Measurements from ENCODE around the gene P2RY2.

Gene P2RY2

GRCh38 chr11:73218106-73218829, at the start of gene P2RY2:
Gene P2RY2, plus strand, starts transcription at chr11:73218281. Its CDS starts 15,879 bp downstream, at chr11:73234160.
- no peaks in the 10 kb centered on the region for H3K9me3 ChIP-seq (ENCODE audit: control insufficient read depth, insufficient read depth, low read length)
- no peaks in the 10 kb centered on the region for H3K36me3 ChIP-seq (ENCODE audit: control insufficient read depth, insufficient read depth, low read length)
- peak within 1 kb of the TSS; percentile 79 for H3K4me3 ChIP-seq (ENCODE audit: low read depth, low read length)
- H3K27me3 ChIP-seq (ENCODE audit: control insufficient read depth, insufficient read depth, low read length), result peaks cover 42% of the 10 kb centered on the region
- peak within 1 kb of the TSS; percentile 54 for H3K9ac ChIP-seq (ENCODE audit: low read depth, low read length)
- H3K4me1 ChIP-seq (ENCODE audit: control insufficient read depth, insufficient read depth, low read length), result peaks cover 3% of the 10 kb centered on the region

DNA sequence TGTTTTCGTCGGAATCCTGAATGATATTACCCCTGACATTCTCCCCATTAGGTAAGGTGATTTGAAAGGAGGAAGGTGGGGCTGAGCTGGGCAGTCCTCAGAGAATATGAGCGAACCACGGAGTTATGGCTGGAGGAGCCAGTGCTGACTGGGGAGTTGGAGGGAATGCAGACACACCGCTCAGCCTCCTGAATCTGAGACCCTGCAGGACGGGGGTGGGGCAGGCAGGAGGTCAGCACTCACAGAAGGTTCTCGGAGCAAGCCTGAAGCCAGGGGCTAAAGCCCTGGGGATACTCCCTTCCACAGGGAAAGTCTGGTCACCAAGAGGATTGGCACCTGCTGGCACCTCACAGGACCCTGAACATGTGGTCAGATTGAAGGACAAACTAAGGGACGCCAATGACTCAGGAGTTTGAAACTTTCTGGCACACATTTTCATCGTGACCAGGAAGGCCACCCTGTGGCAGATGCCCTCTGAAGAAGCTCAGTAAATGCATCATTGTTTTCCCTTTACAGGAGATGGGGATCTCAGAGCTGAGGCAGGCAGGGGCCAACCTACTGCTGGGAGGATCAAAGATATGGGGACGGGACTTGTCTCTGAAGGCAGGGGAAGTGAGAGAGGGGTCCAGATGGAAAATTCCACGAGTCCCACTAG, 49.0 kb upstream of the P2RY2 start:
- H3K9ac ChIP-seq (ENCODE audit: low read depth, low read length), result no peak overlapping the region
- no peaks in the 10 kb centered on the region for H3K9me3 ChIP-seq (ENCODE audit: control insufficient read depth, insufficient read depth, low read length)
- no peak overlapping the region for H3K4me3 ChIP-seq (ENCODE audit: low read depth, low read length)
- no peaks in the 10 kb centered on the region for H3K36me3 ChIP-seq (ENCODE audit: control insufficient read depth, insufficient read depth, low read length)
- no peaks in the 10 kb centered on the region for H3K27me3 ChIP-seq (ENCODE audit: control insufficient read depth, insufficient read depth, low read length)
- peaks cover 2% of the 10 kb centered on the region for H3K4me1 ChIP-seq (ENCODE audit: control insufficient read depth, insufficient read depth, low read length)

- H3K4me1 ChIP-seq (ENCODE audit: control insufficient read depth, insufficient read depth, low read length), result peaks cover 2% of the 10 kb centered on the region
- no peak overlapping the region for H3K4me3 ChIP-seq (ENCODE audit: low read depth, low read length)
- no peak overlapping the region for H3K9ac ChIP-seq (ENCODE audit: low read depth, low read length)
- H3K27me3 ChIP-seq (ENCODE audit: control insufficient read depth, insufficient read depth, low read length), result no peaks in the 10 kb centered on the region
- no peaks in the 10 kb centered on the region for H3K36me3 ChIP-seq (ENCODE audit: control insufficient read depth, insufficient read depth, low read length)
- no peaks in the 10 kb centered on the region for H3K9me3 ChIP-seq (ENCODE audit: control insufficient read depth, insufficient read depth, low read length)
Measured at GRCh38 chr11:73170140-73170539, 47.9 kb upstream of the P2RY2 start.

- Histone ChIP-seq H3K4me3 (ENCODE audit: low read depth, low read length) (no peak overlapping the region), H3K36me3 (ENCODE audit: control insufficient read depth, insufficient read depth, low read length) (no peaks in the 10 kb centered on the region), H3K4me1 (ENCODE audit: control insufficient read depth, insufficient read depth, low read length) (peaks cover 2% of the 10 kb centered on the region), H3K9ac (ENCODE audit: low read depth, low read length) (no peak overlapping the region), H3K27me3 (ENCODE audit: control insufficient read depth, insufficient read depth, low read length) (no peaks in the 10 kb centered on the region), H3K9me3 (ENCODE audit: control insufficient read depth, insufficient read depth, low read length) (no peaks in the 10 kb centered on the region)
Measured at GRCh38 chr11:73171436-73172161, 46.5 kb upstream of the P2RY2 start.

DNA sequence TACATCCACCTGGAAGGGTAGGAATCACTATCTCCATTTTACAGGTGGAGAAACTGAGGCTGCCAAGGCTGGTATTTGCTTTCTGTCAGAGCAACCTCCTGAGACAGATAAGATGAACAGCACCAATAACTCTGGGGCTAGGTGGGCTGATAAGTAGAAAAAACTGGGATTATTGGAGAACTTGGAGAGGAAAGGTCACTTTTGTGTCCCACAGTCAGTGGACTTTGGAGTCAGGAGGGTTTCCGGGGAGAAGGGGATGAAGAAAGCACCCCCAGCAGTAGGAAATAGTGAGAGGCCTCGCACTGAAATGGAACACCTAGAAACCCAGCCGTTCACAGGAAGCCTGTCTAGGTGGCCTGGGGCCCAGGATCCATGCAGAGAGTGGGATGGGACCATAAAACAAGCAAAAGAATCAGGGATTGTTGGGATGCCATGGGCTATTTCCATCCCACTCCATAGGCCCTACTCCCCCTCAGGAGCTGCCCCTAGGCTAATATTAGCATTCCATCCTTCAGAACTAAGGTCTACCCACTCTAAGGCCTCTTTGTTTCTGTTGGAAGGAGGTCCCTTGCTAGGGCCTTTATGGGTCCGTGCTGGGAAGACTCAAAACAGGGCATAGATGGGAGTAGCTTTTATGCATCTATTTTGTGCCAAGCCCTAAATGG, 45.0 kb upstream of the P2RY2 start:
- Histone ChIP-seq H3K4me3 (ENCODE audit: low read depth, low read length) (no peak overlapping the region), H3K27me3 (ENCODE audit: control insufficient read depth, insufficient read depth, low read length) (no peaks in the 10 kb centered on the region), H3K36me3 (ENCODE audit: control insufficient read depth, insufficient read depth, low read length) (no peaks in the 10 kb centered on the region), H3K9ac (ENCODE audit: low read depth, low read length) (no peak overlapping the region), H3K9me3 (ENCODE audit: control insufficient read depth, insufficient read depth, low read length) (no peaks in the 10 kb centered on the region), H3K4me1 (ENCODE audit: control insufficient read depth, insufficient read depth, low read length) (peaks cover 2% of the 10 kb centered on the region)

- Histone ChIP-seq H3K9me3 (ENCODE audit: control insufficient read depth, insufficient read depth, low read length) (no peaks in the 10 kb centered on the region), H3K36me3 (ENCODE audit: control insufficient read depth, insufficient read depth, low read length) (no peaks in the 10 kb centered on the region), H3K27me3 (ENCODE audit: control insufficient read depth, insufficient read depth, low read length) (no peaks in the 10 kb centered on the region), H3K4me3 (ENCODE audit: low read depth, low read length) (no peak overlapping the region), H3K4me1 (ENCODE audit: control insufficient read depth, insufficient read depth, low read length) (no peaks in the 10 kb centered on the region), H3K9ac (ENCODE audit: low read depth, low read length) (no peak overlapping the region)
Measured at GRCh38 chr11:73173755-73174494, 44.2 kb upstream of the P2RY2 start.

GRCh38 chr11:73174495-73174791, 43.6 kb upstream of the P2RY2 start:
- H3K4me1 ChIP-seq (ENCODE audit: control insufficient read depth, insufficient read depth, low read length), result no peaks in the 10 kb centered on the region

GRCh38 chr11:73175551-73176144, 42.4 kb upstream of the P2RY2 start:
- Histone ChIP-seq H3K4me1 (ENCODE audit: control insufficient read depth, insufficient read depth, low read length) (no peaks in the 10 kb centered on the region), H3K36me3 (ENCODE audit: control insufficient read depth, insufficient read depth, low read length) (no peaks in the 10 kb centered on the region)

More at GRCh38 chr11:73174495-73174791, 43.6 kb upstream of the P2RY2 start:
- H3K9ac ChIP-seq (ENCODE audit: low read depth, low read length), result no peak overlapping the region
- H3K27me3 ChIP-seq (ENCODE audit: control insufficient read depth, insufficient read depth, low read length), result no peaks in the 10 kb centered on the region
- no peaks in the 10 kb centered on the region for H3K36me3 ChIP-seq (ENCODE audit: control insufficient read depth, insufficient read depth, low read length)
- no peak overlapping the region for H3K4me3 ChIP-seq (ENCODE audit: low read depth, low read length)
- H3K9me3 ChIP-seq (ENCODE audit: control insufficient read depth, insufficient read depth, low read length), result no peaks in the 10 kb centered on the region

GRCh38 chr11:73176145-73176873, 41.8 kb upstream of the P2RY2 start:
- H3K4me3 ChIP-seq (ENCODE audit: low read depth, low read length), result no peak overlapping the region
- H3K36me3 ChIP-seq (ENCODE audit: control insufficient read depth, insufficient read depth, low read length), result no peaks in the 10 kb centered on the region
- H3K9ac ChIP-seq (ENCODE audit: low read depth, low read length), result no peak overlapping the region
- no peaks in the 10 kb centered on the region for H3K4me1 ChIP-seq (ENCODE audit: control insufficient read depth, insufficient read depth, low read length)
- no peaks in the 10 kb centered on the region for H3K9me3 ChIP-seq (ENCODE audit: control insufficient read depth, insufficient read depth, low read length)
- no peaks in the 10 kb centered on the region for H3K27me3 ChIP-seq (ENCODE audit: control insufficient read depth, insufficient read depth, low read length)

More at GRCh38 chr11:73175551-73176144, 42.4 kb upstream of the P2RY2 start:
- no peak overlapping the region for H3K9ac ChIP-seq (ENCODE audit: low read depth, low read length)
- no peaks in the 10 kb centered on the region for H3K9me3 ChIP-seq (ENCODE audit: control insufficient read depth, insufficient read depth, low read length)
- no peaks in the 10 kb centered on the region for H3K27me3 ChIP-seq (ENCODE audit: control insufficient read depth, insufficient read depth, low read length)
- H3K4me3 ChIP-seq (ENCODE audit: low read depth, low read length), result no peak overlapping the region

- Histone ChIP-seq H3K9ac (ENCODE audit: low read depth, low read length) (no peak overlapping the region), H3K9me3 (ENCODE audit: control insufficient read depth, insufficient read depth, low read length) (no peaks in the 10 kb centered on the region), H3K4me3 (ENCODE audit: low read depth, low read length) (no peak overlapping the region), H3K27me3 (ENCODE audit: control insufficient read depth, insufficient read depth, low read length) (no peaks in the 10 kb centered on the region), H3K4me1 (ENCODE audit: control insufficient read depth, insufficient read depth, low read length) (no peaks in the 10 kb centered on the region), H3K36me3 (ENCODE audit: control insufficient read depth, insufficient read depth, low read length) (no peaks in the 10 kb centered on the region)
Measured at GRCh38 chr11:73176874-73177155, 41.3 kb upstream of the P2RY2 start.
